Measurements from ENCODE around the gene MAPKAPK3.

The MAPKAPK3 gene

GRCh38 chr3:50627407-50628051 lies 10.6 kb downstream of the MAPKAPK3 start:
- peak; percentile 89 for DNase-seq (ENCODE audit: low read depth)
- peak; percentile 40 for TF ChIP-seq CTCF (conservative IDR thresholded peaks at IDR 0.05; ENCODE audit: control insufficient read depth, insufficient read depth, low read depth, low read length)
- H3K4me3 ChIP-seq (ENCODE audit: control insufficient read depth, low read depth, low read length), result no peak overlapping the region

- no peak overlapping the region for H3K4me3 ChIP-seq (ENCODE audit: control insufficient read depth, low read depth, low read length)
- no peak for TF ChIP-seq CTCF (conservative IDR thresholded peaks at IDR 0.05; ENCODE audit: control insufficient read depth, insufficient read depth, low read depth, low read length)
- DNase-seq (ENCODE audit: low read depth), result no peak
These were observed 11.7 kb downstream of the MAPKAPK3 start for GRCh38 chr3:50628601-50629000.

- DNase-seq (ENCODE audit: low read depth), result no peak
- no peak for TF ChIP-seq CTCF (conservative IDR thresholded peaks at IDR 0.05; ENCODE audit: control insufficient read depth, insufficient read depth, low read depth, low read length)
- no peak overlapping the region for H3K4me3 ChIP-seq (ENCODE audit: control insufficient read depth, low read depth, low read length)
These were observed 13.4 kb downstream of the MAPKAPK3 start for GRCh38 chr3:50630394-50630793.

GRCh38 chr3:50630877-50631276 lies 13.9 kb downstream of the MAPKAPK3 start:
- no peak for DNase-seq (ENCODE audit: low read depth)
- H3K4me3 ChIP-seq (ENCODE audit: control insufficient read depth, low read depth, low read length), result no peak overlapping the region
- no peak for TF ChIP-seq CTCF (conservative IDR thresholded peaks at IDR 0.05; ENCODE audit: control insufficient read depth, insufficient read depth, low read depth, low read length)

- no peak for TF ChIP-seq CTCF (conservative IDR thresholded peaks at IDR 0.05; ENCODE audit: control insufficient read depth, insufficient read depth, low read depth, low read length)
- H3K4me3 ChIP-seq (ENCODE audit: control insufficient read depth, low read depth, low read length), result no peak overlapping the region
- no peak for DNase-seq (ENCODE audit: low read depth)
These were observed 15.5 kb downstream of the MAPKAPK3 start for GRCh38 chr3:50632450-50632849.

- DNase-seq (ENCODE audit: low read depth), result no peak
- TF ChIP-seq CTCF (conservative IDR thresholded peaks at IDR 0.05; ENCODE audit: control insufficient read depth, insufficient read depth, low read depth, low read length), result no peak
- H3K4me3 ChIP-seq (ENCODE audit: control insufficient read depth, low read depth, low read length), result no peak overlapping the region
These were observed 16.4 kb downstream of the MAPKAPK3 start for GRCh38 chr3:50633230-50633790.
